ENCODE results near the gene SPINK4.

DNA sequence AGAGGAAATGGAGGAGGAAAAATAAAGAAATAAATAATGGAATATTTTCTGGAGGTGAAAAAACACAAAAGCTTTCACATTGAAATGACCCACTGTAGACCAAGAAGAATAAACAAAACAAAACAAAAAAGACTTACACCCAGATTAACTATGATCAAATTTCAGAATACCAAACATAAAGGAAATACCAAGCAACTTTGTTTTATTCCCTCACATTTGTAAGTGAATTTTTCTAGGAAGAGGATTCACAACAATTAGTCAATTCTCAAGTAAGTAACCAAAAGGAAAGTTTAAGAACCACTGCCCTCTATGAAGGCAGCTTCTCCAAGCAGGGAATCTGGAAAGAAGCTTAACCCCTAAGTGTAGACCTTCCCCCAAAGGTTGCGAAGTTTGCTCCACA, 43.2 kb upstream of the SPINK4 start:
- TF ChIP-seq, protein P1, sequence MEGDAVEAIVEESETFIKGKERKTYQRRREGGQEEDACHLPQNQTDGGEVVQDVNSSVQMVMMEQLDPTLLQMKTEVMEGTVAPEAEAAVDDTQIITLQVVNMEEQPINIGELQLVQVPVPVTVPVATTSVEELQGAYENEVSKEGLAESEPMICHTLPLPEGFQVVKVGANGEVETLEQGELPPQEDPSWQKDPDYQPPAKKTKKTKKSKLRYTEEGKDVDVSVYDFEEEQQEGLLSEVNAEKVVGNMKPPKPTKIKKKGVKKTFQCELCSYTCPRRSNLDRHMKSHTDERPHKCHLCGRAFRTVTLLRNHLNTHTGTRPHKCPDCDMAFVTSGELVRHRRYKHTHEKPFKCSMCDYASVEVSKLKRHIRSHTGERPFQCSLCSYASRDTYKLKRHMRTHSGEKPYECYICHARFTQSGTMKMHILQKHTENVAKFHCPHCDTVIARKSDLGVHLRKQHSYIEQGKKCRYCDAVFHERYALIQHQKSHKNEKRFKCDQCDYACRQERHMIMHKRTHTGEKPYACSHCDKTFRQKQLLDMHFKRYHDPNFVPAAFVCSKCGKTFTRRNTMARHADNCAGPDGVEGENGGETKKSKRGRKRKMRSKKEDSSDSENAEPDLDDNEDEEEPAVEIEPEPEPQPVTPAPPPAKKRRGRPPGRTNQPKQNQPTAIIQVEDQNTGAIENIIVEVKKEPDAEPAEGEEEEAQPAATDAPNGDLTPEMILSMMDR (IDR thresholded peaks at IDR 0.05): no peak
- TF ChIP-seq EZH2 (IDR thresholded peaks at IDR 0.05) (no peak), EZH2phosphoT487 (IDR thresholded peaks at IDR 0.05) (no peak)
